ENCODE measurements around the gene PRPSAP2.
"Not testable (repeated sequence)": the region's sequence is repeated elsewhere in the genome, so short reads cannot be mapped to it uniquely, and the experiment has no call there.

The PRPSAP2 gene

GRCh38 chr17:18857864-18858566 is at the start of gene PRPSAP2:
Gene PRPSAP2, plus strand, starts transcription at chr17:18858131. Its CDS starts 7,703 bp downstream, at chr17:18865834.
- in situ Hi-C loops (cut with MboI; ENCODE audit: low sequenced_read_pairs): no loop called here

- in situ Hi-C loops (cut with MboI; ENCODE audit: low sequenced_read_pairs): not testable (repeated sequence)
These were observed 42.0 kb upstream of the PRPSAP2 start for GRCh38 chr17:18815924-18816323.

GRCh38 chr17:18816489-18817371 is 41.2 kb upstream of the PRPSAP2 start:
- in situ Hi-C loops (cut with MboI; ENCODE audit: low sequenced_read_pairs): not testable (repeated sequence)

GRCh38 chr17:18821430-18821829 is 36.5 kb upstream of the PRPSAP2 start:
- in situ Hi-C loops (cut with MboI; ENCODE audit: low sequenced_read_pairs): not testable (repeated sequence)

GRCh38 chr17:18827613-18828012 is 30.3 kb upstream of the PRPSAP2 start:
- in situ Hi-C loops (cut with MboI; ENCODE audit: low sequenced_read_pairs): not testable (repeated sequence)

GRCh38 chr17:18848501-18848900 is 9.4 kb upstream of the PRPSAP2 start:
- in situ Hi-C loops (cut with MboI; ENCODE audit: low sequenced_read_pairs): no loop called here

GRCh38 chr17:18850679-18851078 is 7.3 kb upstream of the PRPSAP2 start:
- in situ Hi-C loops (cut with MboI; ENCODE audit: low sequenced_read_pairs): no loop called here

GRCh38 chr17:18851201-18851600 is 6.7 kb upstream of the PRPSAP2 start:
- in situ Hi-C loops (cut with MboI; ENCODE audit: low sequenced_read_pairs): no loop called here

GRCh38 chr17:18854956-18855355 is 3.0 kb upstream of the PRPSAP2 start:
- in situ Hi-C loops (cut with MboI; ENCODE audit: low sequenced_read_pairs): no loop called here

- in situ Hi-C loops (cut with MboI; ENCODE audit: low sequenced_read_pairs): no loop called here
These were observed 1.9 kb upstream of the PRPSAP2 start for GRCh38 chr17:18855831-18856569.

- in situ Hi-C loops (cut with MboI; ENCODE audit: low sequenced_read_pairs): no loop called here
These were observed 1.4 kb upstream of the PRPSAP2 start for GRCh38 chr17:18856570-18856915.

- in situ Hi-C loops (cut with MboI; ENCODE audit: low sequenced_read_pairs): no loop called here
These were observed 775 bp downstream of the PRPSAP2 start for GRCh38 chr17:18858567-18859245.

- in situ Hi-C loops (cut with MboI; ENCODE audit: low sequenced_read_pairs): no loop called here
These were observed 1.3 kb downstream of the PRPSAP2 start for GRCh38 chr17:18859256-18859655.

- in situ Hi-C loops (cut with MboI; ENCODE audit: low sequenced_read_pairs): no loop called here
These were observed 2.4 kb downstream of the PRPSAP2 start for GRCh38 chr17:18860161-18860972.

GRCh38 chr17:18862011-18862410 is 4.1 kb downstream of the PRPSAP2 start:
- in situ Hi-C loops (cut with MboI; ENCODE audit: low sequenced_read_pairs): no loop called here

GRCh38 chr17:18864996-18865395 is 7.1 kb downstream of the PRPSAP2 start:
- in situ Hi-C loops (cut with MboI; ENCODE audit: low sequenced_read_pairs): not testable (repeated sequence)

- in situ Hi-C loops (cut with MboI; ENCODE audit: low sequenced_read_pairs): no loop called here
These were observed 9.2 kb downstream of the PRPSAP2 start for GRCh38 chr17:18866866-18867813.

- in situ Hi-C loops (cut with MboI; ENCODE audit: low sequenced_read_pairs): no loop called here
These were observed 19.2 kb downstream of the PRPSAP2 start for GRCh38 chr17:18877104-18877645.

Measured in HL-60/S4 (cell line).